Vagina (tissue), 2 donors: Measurements from ENCODE around the gene ADCY9. TPM values are rescaled to one million over a fixed set of nuclear protein-coding genes. Genes with fewer than 3 reads are reported as not detected.
"Not testable (repeated sequence)": the region's sequence is repeated elsewhere in the genome, so short reads cannot be mapped to it uniquely, and the experiment has no call there.

Experiments used
- DNase-seq, 2 donors: peaks; one replicate each; pipeline ENCODE4 v3.0.0-alpha.2; 2017; ENCODE audit errors: extremely low spot score in 2 of 2
- H3K27ac ChIP-seq: fragments of 200-600 bp; sonication (generic); one replicate; pipeline ENCODE4 v1.5.1; 2019
- H3K27me3 ChIP-seq: fragments of 200-600 bp; sonication (generic); one replicate; pipeline ENCODE4 v1.5.1; 2019
- H3K36me3 ChIP-seq, 2 donors: fragments of 200-600 bp; sonication (generic); one replicate each; pipeline ENCODE4 v1.5.1; 2017 to 2019
- H3K4me1 ChIP-seq: fragments of 200-600 bp; sonication (generic); one replicate; pipeline ENCODE4 v1.5.1; 2019
- H3K4me3 ChIP-seq, 2 donors: fragments of 200-600 bp; sonication (generic); 1 replicate in 1 of 2; 2 replicates in 1 of 2; pipeline ENCODE4 v1.5.1; 2016 to 2019
- H3K9me3 ChIP-seq: fragments of 200-600 bp; sonication (generic); one replicate; pipeline ENCODE4 v1.5.1; 2019
- POLR2A ChIP-seq, 2 donors: fragments of 450-650 bp; IDR thresholded peaks; one replicate each; pipeline ENCODE4 v1.6.1; 2017; ENCODE audit warnings: antibody characterized with exemption in 2 of 2, mild to moderate bottlenecking in 2 of 2, moderate library complexity in 2 of 2
- POLR2AphosphoS5 ChIP-seq, 2 donors: sonication (generic); formaldehyde crosslinking; IDR thresholded peaks; one replicate each; pipeline ENCODE4 v1.9.0; 2017; ENCODE audit warnings: antibody characterized with exemption in 2 of 2, mild to moderate bottlenecking in 2 of 2, low read depth in 1 of 2; ENCODE audit not compliant: insufficient read depth in 1 of 2
- intact Hi-C: fragments of 100-400 bp; cut with DNase I; formaldehyde crosslinking; loops from one replicate; pipeline ENCODE4 v1.15.1; 2023
- total RNA-seq: library from RNA; depleted of rRNA; stranded (reverse); fragments of >200 nt; gene quantifications from one replicate; pipeline ENCODE4 v1.2.3, GENCODE V29; 2016
- TF ChIP-seq, protein P1 (sequence below), 3 experiments: fragments of 450-650 bp in 2 of 3; fragments of 200-600 bp in 1 of 3; sonication (generic) in 1 of 3; IDR thresholded peaks; one replicate each; pipeline ENCODE4 v1.5.1; 2017 to 2019; ENCODE audit warnings: antibody characterized with exemption in 3 of 3, mild to moderate bottlenecking in 2 of 3, moderate library complexity in 2 of 3

Gene ADCY9
- total RNA-seq, 1 donor from 2014 or later = 16.9 TPM

DNA sequence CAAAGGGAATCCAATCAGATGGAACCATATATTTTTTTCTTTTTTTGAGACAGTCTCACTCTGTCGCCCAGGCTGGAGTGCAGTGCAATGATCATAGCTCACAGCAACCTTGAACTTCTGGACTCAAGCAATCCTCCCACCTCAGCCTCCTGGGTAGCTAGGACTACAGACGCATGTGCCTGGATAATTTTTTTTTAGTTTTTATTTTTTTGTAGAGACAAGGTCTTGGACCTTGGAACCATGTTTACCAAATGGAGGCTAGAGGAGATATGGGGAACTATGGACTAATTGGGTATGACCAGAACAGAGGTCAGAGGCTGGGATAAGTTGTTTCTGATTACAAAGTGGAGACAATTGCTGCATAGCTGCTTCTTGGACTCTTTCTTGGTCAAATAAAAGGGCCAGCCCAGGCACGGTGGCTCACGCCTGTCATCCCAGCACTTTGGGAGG is 41.2 kb upstream of the ADCY9 start:
- intact Hi-C loops = no loop called here
- no peak for DNase-seq

DNA sequence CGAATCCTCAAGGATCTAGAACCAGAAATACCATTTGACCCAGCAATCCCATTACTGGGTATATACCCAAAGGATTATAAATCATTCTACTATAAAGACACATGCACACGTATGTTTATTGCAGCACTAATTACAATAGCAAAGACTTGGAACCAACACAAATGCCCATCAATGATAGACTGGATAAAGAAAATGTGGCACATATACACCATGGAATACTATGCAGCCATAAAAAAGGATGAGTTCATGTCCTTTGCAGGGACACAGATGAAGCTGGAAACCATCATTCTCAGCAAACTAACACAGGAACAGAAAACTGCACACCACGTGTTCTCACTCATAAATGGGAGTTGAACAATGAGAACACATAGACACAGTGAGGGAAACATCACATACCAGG is 40.3 kb upstream of the ADCY9 start:
- H3K27ac ChIP-seq, DNase-seq, H3K36me3 ChIP-seq, H3K4me3 ChIP-seq, H3K27me3 ChIP-seq, H3K9me3 ChIP-seq, intact Hi-C loops: not testable (repeated sequence)
- peaks cover 15% of the 10 kb centered on the region for H3K4me1 ChIP-seq

More for the DNA sequence above, 41.2 kb upstream of the ADCY9 start:
- H3K4me3 ChIP-seq = no peak overlapping the region
- H3K27me3 ChIP-seq = no peaks in the 10 kb centered on the region
- TF ChIP-seq POLR2AphosphoS5 (IDR thresholded peaks at IDR 0.05; ENCODE audit: insufficient read depth in 1 of 2, low read depth in 1 of 2) (no peak), POLR2A (IDR thresholded peaks at IDR 0.05) (no peak)
- TF ChIP-seq, protein P1, sequence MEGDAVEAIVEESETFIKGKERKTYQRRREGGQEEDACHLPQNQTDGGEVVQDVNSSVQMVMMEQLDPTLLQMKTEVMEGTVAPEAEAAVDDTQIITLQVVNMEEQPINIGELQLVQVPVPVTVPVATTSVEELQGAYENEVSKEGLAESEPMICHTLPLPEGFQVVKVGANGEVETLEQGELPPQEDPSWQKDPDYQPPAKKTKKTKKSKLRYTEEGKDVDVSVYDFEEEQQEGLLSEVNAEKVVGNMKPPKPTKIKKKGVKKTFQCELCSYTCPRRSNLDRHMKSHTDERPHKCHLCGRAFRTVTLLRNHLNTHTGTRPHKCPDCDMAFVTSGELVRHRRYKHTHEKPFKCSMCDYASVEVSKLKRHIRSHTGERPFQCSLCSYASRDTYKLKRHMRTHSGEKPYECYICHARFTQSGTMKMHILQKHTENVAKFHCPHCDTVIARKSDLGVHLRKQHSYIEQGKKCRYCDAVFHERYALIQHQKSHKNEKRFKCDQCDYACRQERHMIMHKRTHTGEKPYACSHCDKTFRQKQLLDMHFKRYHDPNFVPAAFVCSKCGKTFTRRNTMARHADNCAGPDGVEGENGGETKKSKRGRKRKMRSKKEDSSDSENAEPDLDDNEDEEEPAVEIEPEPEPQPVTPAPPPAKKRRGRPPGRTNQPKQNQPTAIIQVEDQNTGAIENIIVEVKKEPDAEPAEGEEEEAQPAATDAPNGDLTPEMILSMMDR (IDR thresholded peaks at IDR 0.05) = no peak
- H3K36me3 ChIP-seq = no peaks in the 10 kb centered on the region
- H3K4me1 ChIP-seq = peaks cover 10% of the 10 kb centered on the region
- H3K9me3 ChIP-seq = no peaks in the 10 kb centered on the region
- no peak overlapping the region for H3K27ac ChIP-seq

DNA sequence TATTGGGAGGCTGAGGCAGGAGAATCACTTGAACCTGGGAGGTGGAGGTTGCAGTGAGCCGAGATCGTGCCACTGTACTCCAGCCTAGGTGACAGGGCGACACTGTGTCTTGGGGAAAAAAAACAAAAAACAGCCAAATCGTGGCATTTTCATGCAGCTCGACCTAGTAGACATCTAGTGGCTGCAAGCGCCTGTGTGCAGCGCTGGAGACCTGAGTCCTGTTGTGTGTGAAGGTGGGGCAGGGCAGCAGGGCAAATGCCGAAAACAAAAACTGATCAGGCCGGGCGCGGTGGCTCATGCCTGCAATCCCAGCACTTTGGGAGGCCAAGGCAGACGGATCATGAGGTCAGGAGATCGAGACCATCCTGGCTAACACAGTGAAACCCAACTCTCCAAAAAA is 37.1 kb upstream of the ADCY9 start:
- H3K9me3 ChIP-seq, intact Hi-C loops, H3K36me3 ChIP-seq, H3K27me3 ChIP-seq, H3K4me3 ChIP-seq, H3K27ac ChIP-seq, DNase-seq: not testable (repeated sequence)
- peaks cover 15% of the 10 kb centered on the region for H3K4me1 ChIP-seq

DNA sequence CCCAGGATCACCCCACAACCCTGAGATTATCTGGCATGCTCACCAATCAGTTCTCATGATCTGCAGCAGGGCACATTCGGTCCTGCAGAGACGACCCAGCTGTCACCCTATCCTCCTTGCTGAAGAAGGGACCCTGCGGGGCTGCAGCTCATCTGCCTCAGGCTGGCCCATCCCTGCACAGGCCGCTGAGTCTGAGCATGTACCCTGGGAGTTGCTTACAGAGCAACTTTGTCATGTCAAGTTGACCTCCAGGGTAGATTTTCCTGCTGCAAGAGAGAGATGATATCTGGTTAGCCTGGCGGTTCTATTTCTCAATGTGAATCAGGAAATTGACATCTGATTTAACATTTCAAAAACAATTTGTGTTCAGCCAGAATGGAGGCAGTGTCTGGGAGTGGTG is 36.0 kb upstream of the ADCY9 start:
- H3K36me3 ChIP-seq = no peaks in the 10 kb centered on the region
- intact Hi-C loops = no loop called here
- H3K9me3 ChIP-seq = no peaks in the 10 kb centered on the region
- no peak overlapping the region for H3K27ac ChIP-seq
- peaks cover 15% of the 10 kb centered on the region for H3K4me1 ChIP-seq
- H3K27me3 ChIP-seq = no peaks in the 10 kb centered on the region
- TF ChIP-seq, protein P1 (IDR thresholded peaks at IDR 0.05) = no peak
- TF ChIP-seq POLR2AphosphoS5 (IDR thresholded peaks at IDR 0.05; ENCODE audit: insufficient read depth in 1 of 2, low read depth in 1 of 2) = no peak
- TF ChIP-seq POLR2A (IDR thresholded peaks at IDR 0.05) = no peak
- no peak overlapping the region for H3K4me3 ChIP-seq
- DNase-seq = no peak

DNA sequence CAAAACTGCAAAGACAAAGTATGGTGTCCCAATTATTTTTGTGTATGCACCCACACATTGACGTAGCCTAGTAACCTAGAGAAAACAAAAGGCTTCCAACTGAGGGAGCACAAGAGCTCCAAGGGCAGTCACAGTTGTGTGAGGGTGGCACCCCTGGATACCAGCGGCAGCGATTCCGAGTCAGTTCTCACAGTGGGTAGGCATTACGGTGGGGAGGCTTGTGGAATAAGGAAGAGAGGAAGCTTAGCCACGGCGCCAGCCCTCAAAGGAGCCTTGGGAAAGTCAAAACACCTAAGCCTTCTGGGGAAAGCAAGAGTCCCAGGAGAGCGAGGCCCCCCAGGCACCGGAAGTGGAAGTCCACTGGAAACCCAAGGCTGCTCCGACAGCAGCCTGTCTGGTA is 31.0 kb upstream of the ADCY9 start:
- H3K27ac ChIP-seq = no peak overlapping the region
- TF ChIP-seq, protein P1 (IDR thresholded peaks at IDR 0.05) = no peak
- TF ChIP-seq POLR2AphosphoS5 (IDR thresholded peaks at IDR 0.05; ENCODE audit: insufficient read depth in 1 of 2, low read depth in 1 of 2) = no peak
- TF ChIP-seq POLR2A (IDR thresholded peaks at IDR 0.05) = no peak
- no peak for DNase-seq
- no peaks in the 10 kb centered on the region for H3K27me3 ChIP-seq
- no peaks in the 10 kb centered on the region for H3K9me3 ChIP-seq
- H3K36me3 ChIP-seq = no peaks in the 10 kb centered on the region
- peaks cover 3% of the 10 kb centered on the region for H3K4me1 ChIP-seq
- no peak overlapping the region for H3K4me3 ChIP-seq
- intact Hi-C loops = no loop called here

DNA sequence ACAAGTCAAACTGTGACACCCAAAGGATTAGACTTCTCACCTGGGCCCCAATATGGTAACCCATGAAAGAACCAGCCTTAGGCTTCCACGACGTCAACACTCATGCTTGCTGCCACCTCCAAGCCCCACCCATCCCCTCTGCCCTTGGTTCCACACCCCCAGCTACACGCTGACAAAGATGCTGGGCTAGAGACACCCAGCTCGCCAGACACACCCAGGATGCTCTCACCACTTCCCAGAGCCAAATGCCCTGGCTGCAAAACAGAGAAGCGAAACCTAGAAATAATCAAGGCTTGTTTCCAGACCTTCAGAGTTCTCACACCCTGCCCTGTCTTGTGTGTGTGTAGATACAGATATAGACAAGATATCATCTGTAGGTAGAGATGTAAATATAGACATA is 26.0 kb upstream of the ADCY9 start:
- no peak overlapping the region for H3K27ac ChIP-seq
- no peak for DNase-seq
- H3K4me3 ChIP-seq = no peak overlapping the region
- intact Hi-C loops = no loop called here
- no peak for TF ChIP-seq POLR2AphosphoS5 (IDR thresholded peaks at IDR 0.05; ENCODE audit: insufficient read depth in 1 of 2, low read depth in 1 of 2)
- TF ChIP-seq POLR2A (IDR thresholded peaks at IDR 0.05) = no peak
- TF ChIP-seq, protein P1 (IDR thresholded peaks at IDR 0.05) = no peak
- no peaks in the 10 kb centered on the region for H3K4me1 ChIP-seq
- no peaks in the 10 kb centered on the region for H3K9me3 ChIP-seq
- no peaks in the 10 kb centered on the region for H3K36me3 ChIP-seq
- H3K27me3 ChIP-seq = no peaks in the 10 kb centered on the region
